ENCODE measurements around the gene LUZP2.

Gene LUZP2

DNA sequence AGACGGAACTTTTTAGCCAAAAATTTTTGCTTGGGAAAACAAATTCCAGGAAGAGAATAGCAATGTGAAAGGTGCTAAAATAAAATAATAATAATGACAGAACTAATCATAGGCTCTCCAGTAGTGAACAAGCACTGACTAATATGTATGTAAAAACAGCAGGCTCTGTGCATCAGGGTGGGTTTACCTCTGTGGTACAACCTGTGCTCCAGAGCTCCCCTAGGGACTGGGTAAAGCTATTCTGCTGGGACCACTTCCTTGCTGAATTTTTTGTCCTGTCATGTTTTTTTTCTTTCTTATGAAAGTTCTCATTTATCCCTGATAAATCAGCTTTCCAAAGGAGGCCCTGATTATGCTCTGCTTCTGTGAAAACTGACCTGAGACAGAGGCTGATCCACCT, 18.8 kb downstream of the LUZP2 start:
- no peak for TF ChIP-seq GATA2 (IDR thresholded peaks at IDR 0.05; ENCODE audit: low read depth, low read length)
- TF ChIP-seq GATA3 (IDR thresholded peaks at IDR 0.05; ENCODE audit: low read depth, low read length), result no peak

DNA sequence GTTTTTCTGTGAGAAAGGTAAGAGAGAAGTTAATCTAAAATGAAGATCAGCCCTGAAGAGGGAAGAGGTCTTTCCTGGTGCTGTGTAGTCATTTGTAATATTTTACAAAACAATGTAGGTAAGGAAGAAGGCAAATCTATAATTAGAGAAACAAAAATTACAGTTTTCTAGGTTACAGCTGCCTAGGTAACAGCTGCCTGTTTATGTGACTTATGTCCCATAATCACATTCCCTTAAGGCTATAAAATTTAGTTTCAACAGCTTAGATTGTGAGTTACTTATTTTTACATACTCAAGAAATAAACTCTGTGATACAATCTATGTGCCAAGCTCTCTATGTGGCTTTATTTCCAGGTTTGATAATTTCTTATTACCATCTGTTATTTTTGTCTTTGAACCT, 19.8 kb downstream of the LUZP2 start:
- TF ChIP-seq GATA2 (IDR thresholded peaks at IDR 0.05; ENCODE audit: low read depth, low read length) (no peak), GATA3 (IDR thresholded peaks at IDR 0.05; ENCODE audit: low read depth, low read length) (no peak)

DNA sequence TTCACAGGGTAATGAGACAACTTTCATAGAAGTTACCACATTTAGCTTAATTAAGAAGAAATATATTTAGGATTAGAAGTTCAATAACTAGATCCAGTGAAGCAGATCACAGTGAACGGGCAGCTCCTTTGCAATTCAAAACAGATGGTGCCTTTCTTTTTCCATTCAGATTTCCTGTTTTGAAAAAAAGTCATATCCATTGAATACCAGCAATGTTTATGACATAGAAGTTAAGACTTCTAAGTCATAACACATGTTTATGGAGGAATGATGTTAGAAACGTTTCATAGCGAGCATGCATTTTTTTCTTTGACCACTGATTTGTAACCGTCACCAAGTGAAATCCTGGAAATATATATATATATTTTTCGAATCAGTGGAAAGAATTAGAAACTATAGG, 24.7 kb downstream of the LUZP2 start:
- TF ChIP-seq GATA2 (IDR thresholded peaks at IDR 0.05; ENCODE audit: low read depth, low read length) (no peak), GATA3 (IDR thresholded peaks at IDR 0.05; ENCODE audit: low read depth, low read length) (no peak)

DNA sequence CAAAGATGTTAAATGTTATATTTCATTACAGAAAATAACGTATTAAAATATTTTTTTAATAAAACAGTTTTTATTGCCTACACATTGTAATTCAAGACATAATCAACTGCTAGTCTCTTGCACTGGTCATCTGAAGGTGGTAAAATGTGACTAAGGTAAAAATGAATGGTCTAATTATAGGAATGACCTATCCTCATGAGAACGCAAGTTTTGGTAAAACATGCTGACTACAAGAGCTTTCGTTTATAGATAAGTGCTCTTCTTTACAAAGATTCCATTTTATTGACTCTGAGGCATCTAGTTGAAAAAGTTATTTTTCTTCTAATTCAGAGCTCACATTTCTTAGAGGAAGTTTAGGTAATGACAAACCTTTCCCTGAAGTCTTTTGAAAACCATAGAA, 27.3 kb downstream of the LUZP2 start:
- TF ChIP-seq GATA3 (IDR thresholded peaks at IDR 0.05; ENCODE audit: low read depth, low read length) (no peak), GATA2 (IDR thresholded peaks at IDR 0.05; ENCODE audit: low read depth, low read length) (no peak)

DNA sequence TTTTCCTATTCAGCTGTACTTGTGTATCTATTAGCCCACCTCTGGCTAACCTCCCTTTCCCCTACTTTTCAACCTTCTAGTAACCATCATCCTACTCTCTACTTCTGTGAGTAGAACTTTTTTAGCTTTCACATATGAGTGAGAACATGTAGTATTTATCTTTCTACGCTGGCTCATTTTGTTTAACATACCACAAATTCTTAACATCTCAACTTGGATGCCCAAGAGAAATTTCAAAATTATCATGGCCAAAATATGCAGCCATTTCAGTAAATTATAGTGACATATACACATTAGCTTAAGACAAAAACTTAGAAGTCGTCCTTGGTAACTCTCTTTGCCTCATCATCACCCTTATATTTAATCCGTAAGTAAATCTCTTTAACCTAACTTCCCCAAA, 34.7 kb downstream of the LUZP2 start:
- TF ChIP-seq GATA3 (IDR thresholded peaks at IDR 0.05; ENCODE audit: low read depth, low read length) (no peak), GATA2 (IDR thresholded peaks at IDR 0.05; ENCODE audit: low read depth, low read length) (no peak)

DNA sequence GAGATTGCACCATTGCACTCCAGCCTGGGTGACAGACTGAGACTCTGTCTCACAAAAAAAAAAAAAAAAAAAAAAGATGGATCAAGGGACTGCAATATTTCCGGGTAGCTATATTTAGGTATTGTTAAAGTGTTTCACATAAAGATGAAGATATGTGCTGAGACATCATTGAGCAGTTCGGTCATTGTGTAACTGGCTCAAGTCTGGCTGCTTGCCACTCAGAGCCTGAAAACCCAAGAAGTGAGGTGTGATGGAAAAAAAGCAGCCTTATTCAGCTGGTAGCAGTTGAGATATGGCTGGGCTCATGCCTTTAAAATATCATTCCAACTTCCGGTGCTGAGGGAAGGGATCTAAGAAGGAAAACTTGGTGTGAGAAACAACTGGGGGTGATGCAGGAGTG, 46.9 kb downstream of the LUZP2 start:
- TF ChIP-seq GATA2 (IDR thresholded peaks at IDR 0.05; ENCODE audit: low read depth, low read length), result no peak
- TF ChIP-seq GATA3 (IDR thresholded peaks at IDR 0.05; ENCODE audit: low read depth, low read length), result no peak

DNA sequence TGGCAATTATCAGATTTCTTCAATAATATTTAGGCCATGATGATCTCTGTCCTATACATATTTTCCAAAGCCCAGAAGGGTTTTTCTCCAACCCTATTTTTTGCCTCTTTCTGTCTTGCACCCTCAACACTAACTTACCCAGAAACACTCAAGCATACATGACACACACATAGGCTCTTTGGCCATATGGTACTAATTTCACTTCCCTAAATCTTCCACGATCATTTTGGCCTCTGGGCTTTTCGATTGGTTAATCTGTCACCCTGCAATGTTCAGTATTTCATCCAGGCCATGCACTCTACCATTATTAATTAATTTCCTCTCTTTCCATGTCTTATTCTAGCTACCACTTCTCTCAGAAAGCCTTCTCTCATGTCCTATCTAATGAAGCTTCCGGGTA, 59.8 kb downstream of the LUZP2 start:
- TF ChIP-seq GATA2 (IDR thresholded peaks at IDR 0.05; ENCODE audit: low read depth, low read length) (no peak), GATA3 (IDR thresholded peaks at IDR 0.05; ENCODE audit: low read depth, low read length) (no peak)

DNA sequence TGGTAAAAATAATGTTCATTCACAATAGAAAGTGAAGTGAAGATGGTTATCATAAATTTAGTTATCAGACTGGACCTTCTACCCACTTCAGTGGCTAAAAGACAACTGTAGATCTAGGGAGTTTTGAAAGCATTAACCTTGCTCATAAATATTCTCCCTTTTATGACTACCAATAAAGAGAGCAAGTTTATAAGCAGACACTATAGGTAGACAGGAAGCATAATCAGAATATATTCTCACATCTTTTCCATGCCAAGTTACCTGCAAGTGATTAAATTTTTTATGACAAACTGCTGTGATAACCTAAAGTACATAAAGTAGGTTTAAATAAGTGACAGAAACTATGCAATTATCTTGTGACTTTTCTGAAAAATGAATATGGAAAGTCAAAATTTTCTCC, 62.5 kb downstream of the LUZP2 start:
- TF ChIP-seq GATA3 (IDR thresholded peaks at IDR 0.05; ENCODE audit: low read depth, low read length), result no peak
- TF ChIP-seq GATA2 (IDR thresholded peaks at IDR 0.05; ENCODE audit: low read depth, low read length), result no peak

DNA sequence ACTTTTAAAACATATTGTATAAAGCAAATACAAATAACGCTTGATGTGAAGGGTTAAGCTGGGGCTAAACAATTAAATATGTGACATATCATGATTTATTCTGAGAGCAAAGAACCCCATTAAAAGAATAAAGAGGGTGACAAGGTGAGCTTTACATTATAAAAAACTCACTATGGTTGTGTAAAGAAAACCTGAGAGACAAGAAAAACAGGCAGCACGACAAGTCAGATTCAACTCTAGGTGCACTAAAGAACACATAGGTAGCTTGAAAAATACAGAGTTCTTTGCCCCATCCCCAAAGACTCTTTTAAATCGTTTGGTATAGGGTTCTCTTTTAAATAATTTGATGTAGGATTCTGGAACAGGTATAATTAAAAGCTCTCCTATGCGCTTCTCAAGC, 63.5 kb downstream of the LUZP2 start:
- TF ChIP-seq GATA3 (IDR thresholded peaks at IDR 0.05; ENCODE audit: low read depth, low read length), result no peak
- no peak for TF ChIP-seq GATA2 (IDR thresholded peaks at IDR 0.05; ENCODE audit: low read depth, low read length)

DNA sequence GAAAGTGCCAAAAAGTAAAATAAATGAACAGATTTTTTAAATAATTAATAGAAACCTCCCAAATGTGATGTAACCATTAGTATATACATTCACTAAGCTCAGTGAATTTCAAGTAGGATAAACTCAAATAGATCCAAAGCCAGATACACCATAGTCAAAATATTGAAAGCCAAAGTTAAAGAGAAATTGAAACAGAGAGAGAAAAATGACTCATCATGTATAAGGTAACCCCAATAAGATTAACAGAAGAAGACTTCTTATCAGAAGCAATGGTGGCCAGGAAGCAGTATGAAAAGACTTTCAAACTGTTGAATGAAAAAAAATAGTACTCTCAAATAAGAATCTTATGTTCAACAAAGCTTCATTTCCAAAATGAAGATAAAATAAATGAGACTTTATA, 70.5 kb downstream of the LUZP2 start:
- no peak for TF ChIP-seq GATA3 (IDR thresholded peaks at IDR 0.05; ENCODE audit: low read depth, low read length)
- no peak for TF ChIP-seq GATA2 (IDR thresholded peaks at IDR 0.05; ENCODE audit: low read depth, low read length)

DNA sequence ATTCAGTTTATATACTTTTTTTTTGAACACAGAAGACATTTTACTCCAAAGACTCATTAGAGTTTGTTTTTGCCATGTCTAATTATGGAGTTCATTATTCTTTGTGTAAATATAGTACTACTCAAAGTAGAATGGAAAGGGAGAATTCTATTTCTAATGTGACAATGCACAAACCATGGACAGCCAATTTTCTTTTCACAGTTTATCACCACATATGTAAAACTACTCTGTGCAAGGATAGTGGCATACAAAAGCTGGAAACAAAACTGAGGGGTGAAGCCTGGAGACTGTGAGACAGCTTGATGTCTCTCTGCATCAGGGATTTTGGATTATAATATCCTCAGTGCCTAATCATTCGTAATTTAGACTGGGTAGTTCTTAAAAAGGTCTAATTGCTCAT, 75.5 kb downstream of the LUZP2 start:
- TF ChIP-seq GATA2 (IDR thresholded peaks at IDR 0.05; ENCODE audit: low read depth, low read length) (no peak), GATA3 (IDR thresholded peaks at IDR 0.05; ENCODE audit: low read depth, low read length) (no peak)

DNA sequence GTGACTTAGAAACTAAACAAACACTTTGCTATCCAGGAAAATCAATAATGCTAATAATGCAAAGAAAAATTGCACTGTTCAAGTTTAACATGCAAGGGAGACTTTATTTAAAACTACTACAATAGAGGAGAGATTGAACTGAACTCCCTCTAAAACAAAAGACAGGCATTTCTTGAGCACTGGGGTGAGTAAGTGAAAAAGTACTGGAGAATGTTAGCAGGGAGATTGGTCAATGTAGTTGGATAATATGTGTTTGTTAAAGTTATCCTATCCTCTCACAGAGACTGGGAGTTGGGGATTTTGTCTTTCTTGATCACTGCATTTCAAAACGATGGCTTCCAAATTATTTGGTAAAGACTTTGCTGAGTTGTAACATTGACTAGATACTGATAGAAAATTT, 77.6 kb downstream of the LUZP2 start:
- TF ChIP-seq GATA2 (IDR thresholded peaks at IDR 0.05; ENCODE audit: low read depth, low read length) (no peak), GATA3 (IDR thresholded peaks at IDR 0.05; ENCODE audit: low read depth, low read length) (no peak)

DNA sequence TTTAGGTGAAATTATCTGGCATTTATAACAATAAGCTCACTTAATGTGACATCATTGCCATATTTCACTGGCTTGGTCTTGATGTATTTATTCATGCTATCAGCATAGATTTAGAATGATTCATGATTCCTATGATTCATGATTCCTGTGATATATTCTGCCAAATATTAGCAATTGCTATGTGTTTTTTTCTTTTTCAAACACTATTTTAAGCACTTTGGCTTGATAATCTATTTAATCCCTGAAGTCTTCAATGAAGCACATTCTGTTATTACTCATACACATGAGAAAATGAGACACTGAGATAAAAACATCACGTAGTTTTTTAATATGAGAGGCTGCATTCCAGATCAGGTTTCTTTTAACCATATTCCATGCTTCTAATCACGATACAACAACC, 78.5 kb downstream of the LUZP2 start:
- TF ChIP-seq GATA2 (IDR thresholded peaks at IDR 0.05; ENCODE audit: low read depth, low read length) (no peak), GATA3 (IDR thresholded peaks at IDR 0.05; ENCODE audit: low read depth, low read length) (no peak)

DNA sequence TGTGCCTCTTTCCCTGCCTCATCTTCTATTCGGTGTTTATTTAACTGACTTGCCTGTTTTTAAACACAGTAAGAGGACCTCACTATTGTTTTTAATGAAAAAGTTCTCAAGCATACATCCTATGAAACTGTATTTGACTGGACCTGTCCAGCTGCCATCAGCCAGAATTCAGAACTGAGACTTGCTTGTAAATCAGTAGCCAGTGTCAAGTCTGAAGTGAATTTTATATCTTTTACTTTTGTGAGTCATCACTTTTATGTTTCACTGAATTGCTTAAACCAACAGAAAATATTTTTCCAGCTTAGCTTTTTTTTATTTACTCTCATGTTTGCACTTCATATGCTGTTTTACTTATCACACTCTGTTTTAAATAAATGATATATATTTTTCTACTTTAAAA, 88.3 kb downstream of the LUZP2 start:
- TF ChIP-seq GATA2 (IDR thresholded peaks at IDR 0.05; ENCODE audit: low read depth, low read length) (no peak), GATA3 (IDR thresholded peaks at IDR 0.05; ENCODE audit: low read depth, low read length) (no peak)

DNA sequence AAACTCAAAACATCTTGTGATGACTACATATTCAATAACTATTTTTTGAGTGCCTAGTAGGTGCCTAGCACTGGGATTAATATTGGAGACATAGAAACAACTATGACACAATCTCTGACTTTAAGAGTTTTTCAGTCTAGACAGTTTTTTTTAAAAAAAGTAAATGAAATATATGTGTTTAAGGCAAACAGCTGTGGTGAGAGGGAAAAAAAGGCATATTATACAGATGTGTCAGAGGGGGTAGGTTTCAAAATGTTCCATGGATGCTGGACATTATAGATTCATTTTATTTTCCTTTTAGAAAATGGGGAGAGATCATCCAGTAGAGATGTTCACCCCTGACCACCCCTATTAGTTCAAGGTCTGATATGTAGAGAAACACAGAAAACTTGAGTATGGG, 90.8 kb downstream of the LUZP2 start:
- TF ChIP-seq GATA3 (IDR thresholded peaks at IDR 0.05; ENCODE audit: low read depth, low read length) (no peak), GATA2 (IDR thresholded peaks at IDR 0.05; ENCODE audit: low read depth, low read length) (no peak)

DNA sequence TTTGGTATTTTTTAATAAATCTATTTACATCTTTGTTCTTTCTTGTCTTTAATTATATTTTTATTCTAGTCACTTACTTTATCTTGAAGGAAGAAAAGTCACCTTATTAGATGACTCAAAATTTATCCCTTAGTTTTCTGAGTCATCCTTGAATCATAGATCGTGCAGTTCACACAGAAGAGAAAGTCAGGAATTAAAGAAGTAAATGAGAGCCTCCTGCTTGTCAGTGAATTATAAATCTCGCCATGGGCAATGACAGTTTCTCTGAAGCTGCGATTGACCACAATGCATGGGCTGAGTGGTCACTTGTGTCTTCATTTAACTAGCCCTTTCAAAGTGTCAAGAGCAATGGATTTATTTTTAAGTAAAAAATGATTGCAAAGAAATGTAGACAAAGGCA, 91.2 kb downstream of the LUZP2 start:
- TF ChIP-seq GATA2 (IDR thresholded peaks at IDR 0.05; ENCODE audit: low read depth, low read length) (no peak), GATA3 (IDR thresholded peaks at IDR 0.05; ENCODE audit: low read depth, low read length) (no peak)
